Activated CD8-positive, alpha-beta T cell treated with anti-CD3 and anti-CD28 coated beads for 36 hours (primary cell): ENCODE data around the gene PGM2. TPM values are rescaled to one million over a fixed set of nuclear protein-coding genes. Genes with fewer than 3 reads are reported as not detected.
A peak's percentile ranks its signal among the peaks of the same experiment; 100 is the strongest.

Source experiments
- ATAC-seq: fragments of 200-7000 bp; cut with Tn5 transposase; one replicate; pipeline ENCODE4 v1.10.0; 2021; ENCODE audit warnings: mild to moderate bottlenecking, moderate library complexity
- CTCF ChIA-PET: fragments of 350-600 bp; sonication (Branson Sonifier 250); formaldehyde crosslinking; loops from one replicate; lab custom pipeline; 2021; ENCODE audit warnings: antibody characterized with exemption; lab: Charles Lee
- POLR2A ChIA-PET: fragments of 350-600 bp; sonication (Branson Sonifier 250); formaldehyde crosslinking; loops from one replicate; lab custom pipeline; 2021; ENCODE audit warnings: antibody characterized with exemption; lab: Charles Lee
- DNase-seq: peaks from one replicate; pipeline ENCODE4 v3.0.0-alpha.2; 2020
- H3K27ac Mint-ChIP-seq: one replicate; pipeline ENCODE4 v1.8.0; 2021; ENCODE audit warnings: mild to moderate bottlenecking, mixed read lengths
- H3K27me3 Mint-ChIP-seq: one replicate; pipeline ENCODE4 v1.8.0; 2021; ENCODE audit warnings: mixed read lengths
- H3K36me3 Mint-ChIP-seq: one replicate; pipeline ENCODE4 v1.8.0; 2021; ENCODE audit warnings: low read depth, mixed read lengths
- H3K4me1 Mint-ChIP-seq: one replicate; pipeline ENCODE4 v1.8.0; 2021; ENCODE audit warnings: low read depth, mixed read lengths
- H3K4me3 Mint-ChIP-seq: one replicate; pipeline ENCODE4 v1.8.0; 2021; ENCODE audit warnings: mild to moderate bottlenecking, moderate library complexity, mixed read lengths
- H3K9me3 Mint-ChIP-seq: one replicate; pipeline ENCODE4 v1.8.0; 2021; ENCODE audit warnings: mixed read lengths
- intact Hi-C: fragments of 100-400 bp; cut with micrococcal nuclease; formaldehyde crosslinking; loops from one replicate; pipeline ENCODE4 v1.10.0; 2022
- total RNA-seq, 2 experiments: library from RNA; stranded (reverse); gene quantifications; one replicate each; pipeline ENCODE4 v1.2.3, GENCODE V29; 2021
- TF ChIP-seq, protein P1 (sequence below): fragments of 200-600 bp; IDR thresholded peaks from one replicate; pipeline ENCODE4 v1.8.0; 2022; ENCODE audit warnings: antibody characterized with exemption, mild to moderate bottlenecking

Gene PGM2
- total RNA-seq, 2 experiments from 2014 or later = 63.0 to 67.6 TPM

DNA sequence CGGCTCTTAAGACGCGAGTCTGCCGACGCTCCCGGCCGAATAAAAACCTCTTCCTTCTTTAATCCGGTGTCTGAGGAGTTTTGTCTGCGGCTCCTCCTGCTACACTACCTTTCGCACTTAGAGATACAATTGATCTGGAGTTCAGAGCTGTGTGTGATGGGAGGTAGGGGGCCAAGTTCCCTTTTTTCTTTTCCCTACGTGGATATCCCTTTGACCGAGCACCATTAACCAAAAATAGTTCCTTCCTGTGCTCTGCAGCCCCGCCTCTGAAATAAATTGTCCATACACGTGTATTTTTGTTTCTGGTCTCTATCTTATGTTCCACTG lies 555 bp upstream of the PGM2 start:
- peaks cover 15% of the 10 kb centered on the region for H3K36me3 Mint-ChIP-seq
- ChIA-PET POLR2A (interaction anchor here (0.6 to 2.5 kb wide), 11 partner anchors 9 to 335 kb away, joined by 3 to 8 read pairs (median 3); no protein-coding TSS in a partner anchor), CTCF (interaction anchor here (1.0 to 1.7 kb wide), 4 partner anchors 10 to 208 kb away, joined by 3 to 4 read pairs (median 4); no protein-coding TSS in a partner anchor)
- H3K4me1 Mint-ChIP-seq = peaks cover 27% of the 10 kb centered on the region
- peak overlapping the region; percentile 97 for H3K4me3 Mint-ChIP-seq
- H3K27me3 Mint-ChIP-seq = no peaks in the 10 kb centered on the region
- peak; percentile 7 for ATAC-seq
- TF ChIP-seq, protein P1, sequence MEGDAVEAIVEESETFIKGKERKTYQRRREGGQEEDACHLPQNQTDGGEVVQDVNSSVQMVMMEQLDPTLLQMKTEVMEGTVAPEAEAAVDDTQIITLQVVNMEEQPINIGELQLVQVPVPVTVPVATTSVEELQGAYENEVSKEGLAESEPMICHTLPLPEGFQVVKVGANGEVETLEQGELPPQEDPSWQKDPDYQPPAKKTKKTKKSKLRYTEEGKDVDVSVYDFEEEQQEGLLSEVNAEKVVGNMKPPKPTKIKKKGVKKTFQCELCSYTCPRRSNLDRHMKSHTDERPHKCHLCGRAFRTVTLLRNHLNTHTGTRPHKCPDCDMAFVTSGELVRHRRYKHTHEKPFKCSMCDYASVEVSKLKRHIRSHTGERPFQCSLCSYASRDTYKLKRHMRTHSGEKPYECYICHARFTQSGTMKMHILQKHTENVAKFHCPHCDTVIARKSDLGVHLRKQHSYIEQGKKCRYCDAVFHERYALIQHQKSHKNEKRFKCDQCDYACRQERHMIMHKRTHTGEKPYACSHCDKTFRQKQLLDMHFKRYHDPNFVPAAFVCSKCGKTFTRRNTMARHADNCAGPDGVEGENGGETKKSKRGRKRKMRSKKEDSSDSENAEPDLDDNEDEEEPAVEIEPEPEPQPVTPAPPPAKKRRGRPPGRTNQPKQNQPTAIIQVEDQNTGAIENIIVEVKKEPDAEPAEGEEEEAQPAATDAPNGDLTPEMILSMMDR = no peak
- H3K27ac Mint-ChIP-seq = peak overlapping the region; percentile 90
- intact Hi-C loops = loop anchor here (2.0 to 10.0 kb wide), 2 partner anchors 65 to 149 kb away; partner anchors contain the start of gene TBC1D1
- H3K9me3 Mint-ChIP-seq = no peaks in the 10 kb centered on the region
- DNase-seq = no peak

DNA sequence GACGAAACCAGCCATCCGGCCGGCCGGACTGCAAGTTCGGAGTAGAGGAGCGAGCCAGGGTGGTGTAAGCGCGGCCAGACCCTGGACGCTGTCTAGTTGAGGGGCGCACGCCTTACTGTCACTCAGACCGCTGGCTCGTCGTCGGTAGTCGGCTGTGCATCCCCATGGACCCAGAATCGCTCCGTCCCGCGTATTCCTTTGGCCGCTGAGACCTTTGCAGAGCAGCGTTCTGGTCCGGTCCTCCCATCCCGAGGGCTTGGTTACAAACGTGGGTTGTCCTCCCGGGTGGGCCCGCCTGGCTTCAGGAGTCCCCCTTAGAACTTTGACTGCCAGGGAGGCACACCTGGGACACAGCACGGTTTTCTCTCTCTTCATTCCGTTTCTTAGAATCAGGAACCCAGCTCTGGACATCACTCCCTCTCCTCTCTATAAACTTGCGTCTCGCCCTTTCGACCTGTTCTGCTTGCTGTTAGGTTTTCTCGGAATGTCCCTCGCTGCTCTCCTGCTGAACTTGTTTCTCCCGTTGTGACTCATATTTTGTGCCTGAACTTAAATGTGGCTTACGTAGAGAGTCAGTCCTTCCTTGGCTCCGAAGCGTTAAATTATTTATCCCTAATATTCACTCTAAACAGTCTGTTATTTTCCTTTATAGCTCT lies 672 bp downstream of the PGM2 start:
- ChIA-PET POLR2A (interaction anchor here (0.8 to 2.0 kb wide), 11 partner anchors 9 to 334 kb away, joined by 3 to 7 read pairs (median 3); no protein-coding TSS in a partner anchor), CTCF (interaction anchor here (1.0 to 1.7 kb wide), 3 partner anchors 9 to 207 kb away, joined by 3 to 4 read pairs (median 4); no protein-coding TSS in a partner anchor)
- Mint-ChIP-seq H3K4me1 (peaks cover 32% of the 10 kb centered on the region), H3K9me3 (no peaks in the 10 kb centered on the region), H3K36me3 (peaks cover 27% of the 10 kb centered on the region), H3K27me3 (no peaks in the 10 kb centered on the region), H3K27ac (peak overlapping the region; percentile 90), H3K4me3 (peak overlapping the region; percentile 97)
- TF ChIP-seq, protein P1 = no peak
- ATAC-seq (peak; percentile 35), DNase-seq (peak; percentile 31)
- intact Hi-C loops = loop anchor here (2.0 to 10.0 kb wide), 2 partner anchors 64 to 148 kb away; partner anchors contain the start of gene TBC1D1

DNA sequence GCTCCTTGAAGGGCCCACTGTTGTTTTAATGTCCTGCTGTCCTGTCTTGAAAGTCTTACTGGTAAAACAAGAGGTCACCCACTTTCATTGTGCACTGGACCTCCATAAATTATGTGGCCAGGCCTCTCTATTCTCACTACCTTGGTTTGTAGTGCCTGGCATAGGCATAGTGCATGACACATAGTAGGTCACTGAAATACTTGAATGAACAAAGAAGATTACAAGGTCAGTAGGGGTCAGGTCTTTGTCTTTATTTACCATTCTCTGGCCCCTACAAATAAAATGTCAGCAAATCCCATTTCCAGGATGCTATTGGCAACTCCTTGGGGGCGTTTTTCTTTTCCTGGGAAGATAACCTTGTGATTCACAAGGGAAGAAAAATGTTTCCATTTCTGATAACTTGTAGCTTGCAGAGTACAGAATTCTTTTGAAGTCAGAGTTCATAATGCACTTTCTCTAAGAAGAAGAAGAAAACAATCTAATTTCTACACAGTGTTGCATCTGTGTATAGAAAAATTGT lies 1.4 kb downstream of the PGM2 start:
- ATAC-seq = no peak
- Mint-ChIP-seq H3K4me3 (peak overlapping the region; percentile 97), H3K4me1 (peaks cover 31% of the 10 kb centered on the region), H3K9me3 (no peaks in the 10 kb centered on the region), H3K27ac (no peak overlapping the region), H3K27me3 (no peaks in the 10 kb centered on the region), H3K36me3 (peaks cover 29% of the 10 kb centered on the region)
- intact Hi-C loops = loop anchor here (2.0 to 10.0 kb wide), 2 partner anchors 63 to 147 kb away; partner anchors contain the start of gene TBC1D1
- TF ChIP-seq, protein P1 = no peak
- CTCF ChIA-PET = no interaction called here
- DNase-seq = no peak
- POLR2A ChIA-PET = interaction anchor here (2.0 kb wide), 1 partner anchor 8 kb away, joined by 7 read pairs; no protein-coding TSS in a partner anchor

DNA sequence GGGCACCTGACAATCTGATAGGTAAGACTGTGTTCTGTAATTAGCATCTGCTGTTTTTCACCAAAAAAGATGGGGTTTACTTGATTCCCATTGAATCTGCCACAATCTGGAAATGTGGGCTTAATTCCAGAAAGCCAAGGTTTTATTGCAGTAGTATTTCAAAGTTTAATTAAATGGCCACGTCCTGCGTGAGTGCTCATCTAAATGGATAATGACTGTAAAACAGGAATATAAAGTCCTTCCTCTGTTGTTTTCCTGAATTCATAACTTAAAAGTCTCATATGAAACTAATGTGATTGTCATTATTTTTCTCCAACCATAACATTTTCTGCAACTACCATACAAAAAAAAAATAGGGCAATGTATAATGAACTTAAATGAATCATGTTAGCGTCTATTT lies 2.4 kb downstream of the PGM2 start:
- H3K27ac Mint-ChIP-seq = no peak overlapping the region
- ChIA-PET CTCF (no interaction called here), POLR2A (no interaction called here)
- H3K4me1 Mint-ChIP-seq = peaks cover 31% of the 10 kb centered on the region
- H3K27me3 Mint-ChIP-seq = no peaks in the 10 kb centered on the region
- peak overlapping the region; percentile 22 for H3K4me3 Mint-ChIP-seq
- H3K9me3 Mint-ChIP-seq = no peaks in the 10 kb centered on the region
- no peak for DNase-seq
- TF ChIP-seq, protein P1 = no peak
- no peak for ATAC-seq
- peaks cover 30% of the 10 kb centered on the region for H3K36me3 Mint-ChIP-seq
- intact Hi-C loops = loop anchor here (10.0 kb wide), 1 partner anchor 146 kb away; no protein-coding TSS in a partner anchor
